ENCODE results near the gene CCDC116. TPM values are rescaled to one million over a fixed set of nuclear protein-coding genes. Genes with fewer than 3 reads are reported as not detected.

CCDC116 gene
- total and polyA plus RNA-seq, 10 of the 15 experiments (the other 5 are each of a cell fraction or from before 2014, with no cell fraction given), result 0.04 to 0.18 (median 0.04) TPM; not detected in 6

DNA sequence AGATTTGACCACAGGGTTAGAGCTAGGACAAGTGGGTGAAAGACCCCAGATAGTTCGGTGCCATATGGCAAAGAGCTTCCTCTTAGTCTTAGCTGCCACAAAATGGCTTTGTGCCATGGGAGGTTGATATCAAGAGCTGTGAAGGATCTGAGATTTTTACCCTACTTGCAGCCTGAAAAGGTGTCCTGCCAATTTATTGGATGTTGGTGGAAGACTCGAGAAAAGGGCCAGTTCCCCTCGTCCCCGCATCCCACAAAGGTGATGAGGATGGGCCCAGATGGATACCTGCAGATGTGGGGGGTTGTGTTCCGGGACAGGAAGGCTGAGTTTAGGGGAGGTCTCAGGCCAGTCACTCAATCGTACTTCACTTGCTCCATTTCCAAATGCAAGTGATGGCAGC lies 30.0 kb upstream of the CCDC116 start:
- no peaks in the 10 kb centered on the region for H3K27me3 ChIP-seq (replicated peaks in 1 of 2; ENCODE audit: control insufficient read depth in 2 of 2, insufficient read depth in 2 of 2, low read length in 1 of 2)
- ChIA-PET CTCF (no interaction called here), RAD21 (ENCODE audit: unreplicated experiment) (no interaction called here), POLR2A (interaction anchor here (0.6 to 0.7 kb wide), 2 partner anchors 19 to 242 kb away, joined by 3 to 4 read pairs; no protein-coding TSS in a partner anchor), SMC1A (ENCODE audit: uncharacterized antibody, unreplicated experiment) (interaction anchor here (0.7 kb wide), 1 partner anchor 44 kb away, joined by 5 read pairs; no protein-coding TSS in a partner anchor)
- no peak overlapping the region for H2AFZ ChIP-seq (ENCODE audit: control insufficient read depth, low read depth, low read length)
- in situ Hi-C loops (cut with MboI), result no loop called here
- H3K9ac ChIP-seq (ENCODE audit: control insufficient read depth, insufficient read depth, low read length), result no peak overlapping the region
- no peak for FAIRE-seq
- no peak overlapping the region for H3K4me3 ChIP-seq
- no peak for TF ChIP-seq EP300 (IDR thresholded peaks at IDR 0.05; ENCODE audit: borderline replicate concordance in 1 of 2, control insufficient read depth in 1 of 2, low read depth in 2 of 2, low read length in 2 of 2)
- TF ChIP-seq BCL3 (IDR thresholded peaks at IDR 0.05; ENCODE audit: borderline replicate concordance, insufficient read depth, low read depth, low read length, poor library complexity, severe bottlenecking), result no peak
- no peak for TF ChIP-seq ESRRA (IDR thresholded peaks at IDR 0.05; ENCODE audit: low read length)
- TF ChIP-seq GATAD2B (conservative IDR thresholded peaks at IDR 0.05; ENCODE audit: low read depth), result no peak
- H3K79me2 ChIP-seq (ENCODE audit: control insufficient read depth, insufficient read depth, low read length), result peaks cover 51% of the 10 kb centered on the region
- H3K27ac ChIP-seq (ENCODE audit: control insufficient read depth, insufficient read depth), result no peak overlapping the region
- H3K4me1 ChIP-seq (ENCODE audit: control insufficient read depth, insufficient read depth, low read length), result peaks cover 4% of the 10 kb centered on the region; the same call in 1 of the 2 replicates
- no peak for ATAC-seq
- peaks cover 12 to 17% of the 10 kb centered on the region in 2 experiments for H3K36me3 ChIP-seq (ENCODE audit: control insufficient read depth in 2 of 2, insufficient read depth in 2 of 2, low read length in 1 of 2)
- BruUV-seq (replicated peaks), result TSS peak; percentile 50
- 84% methylated on average over 6 of the region's 6 CpGs for WGBS (ENCODE audit: insufficient coverage, insufficient replicate concordance, low lambda C conversion rate, missing lambda C conversion rate)
- intact Hi-C loops (cut with micrococcal nuclease; ENCODE audit: unreplicated experiment), result no loop called here
- no peaks in the 10 kb centered on the region for H3K9me3 ChIP-seq (replicated peaks; ENCODE audit: control insufficient read depth, insufficient read depth, low read length)
- H3K4me2 ChIP-seq (ENCODE audit: control insufficient read depth, insufficient read depth), result no peak overlapping the region
- H4K20me1 ChIP-seq (ENCODE audit: control insufficient read depth, insufficient read depth), result peaks cover 11% of the 10 kb centered on the region
- DNase-seq (ENCODE audit: low read depth, low spot score), result no peak

- WGBS (ENCODE audit: insufficient coverage, insufficient replicate concordance, low lambda C conversion rate, missing lambda C conversion rate), result 74% methylated on average over 9 of the region's 9 CpGs
- no peak for ATAC-seq
- FAIRE-seq, result no peak
- Histone ChIP-seq H3K4me1 (ENCODE audit: control insufficient read depth, insufficient read depth, low read length) (peaks cover 4% of the 10 kb centered on the region; the same call in 1 of the 2 replicates), H3K4me2 (ENCODE audit: control insufficient read depth, insufficient read depth) (no peak overlapping the region), H3K4me3 (no peak overlapping the region), H3K27me3 (replicated peaks in 1 of 2; ENCODE audit: control insufficient read depth in 2 of 2, insufficient read depth in 2 of 2, low read length in 1 of 2) (no peaks in the 10 kb centered on the region), H3K27ac (ENCODE audit: control insufficient read depth, insufficient read depth) (no peak overlapping the region), H3K36me3 (ENCODE audit: control insufficient read depth in 2 of 2, insufficient read depth in 2 of 2, low read length in 1 of 2) (peaks cover 13 to 17% of the 10 kb centered on the region in 2 experiments), H4K20me1 (ENCODE audit: control insufficient read depth, insufficient read depth) (peaks cover 8% of the 10 kb centered on the region), H3K9me3 (replicated peaks; ENCODE audit: control insufficient read depth, insufficient read depth, low read length) (no peaks in the 10 kb centered on the region), H2AFZ (ENCODE audit: control insufficient read depth, low read depth, low read length) (no peak overlapping the region), H3K79me2 (ENCODE audit: control insufficient read depth, insufficient read depth, low read length) (peaks cover 56% of the 10 kb centered on the region), H3K9ac (ENCODE audit: control insufficient read depth, insufficient read depth, low read length) (no peak overlapping the region)
- intact Hi-C loops (cut with micrococcal nuclease; ENCODE audit: unreplicated experiment) (no loop called here), in situ Hi-C loops (cut with MboI) (no loop called here)
- no peak for DNase-seq (ENCODE audit: low read depth, low spot score)
- TF ChIP-seq SUZ12 (IDR thresholded peaks at IDR 0.05; ENCODE audit: unreplicated experiment) (no peak), ZSCAN29 (IDR thresholded peaks at IDR 0.05) (no peak), NR2F1 (conservative IDR thresholded peaks at IDR 0.05) (no peak)
- POLR2A ChIA-PET, result no interaction called here
- RAD21 ChIA-PET (ENCODE audit: unreplicated experiment), result interaction anchor here (0.7 kb wide), 1 partner anchor 25 kb away, joined by 4 read pairs; no protein-coding TSS in a partner anchor
- BruUV-seq (replicated peaks), result no TSS peak
- SMC1A ChIA-PET (ENCODE audit: uncharacterized antibody, unreplicated experiment), result interaction anchor here (3.5 kb wide), 1 partner anchor 12 kb away, joined by 12 read pairs; no protein-coding TSS in a partner anchor
- CTCF ChIA-PET, result interaction anchor here (1.5 to 1.7 kb wide), 2 partner anchors 26 to 39 kb away, joined by 6 to 7 read pairs; partner anchors contain the start of gene YDJC
Measured at GRCh38 chr22:21603973-21604372, 28.6 kb upstream of the CCDC116 start.
